Activated CD8-positive, alpha-beta memory T cell treated with anti-CD3 and anti-CD28 coated beads, Interleukin-2, amount 50 U/mL, for 48 hours (primary cell): ENCODE measurements around the gene STRBP.
"Not testable (repeated sequence)": the region's sequence is repeated elsewhere in the genome, so short reads cannot be mapped to it uniquely, and the experiment has no call there.

Experiments used
- DNase-seq: peaks from one replicate; pipeline ENCODE4 v3.0.0-alpha.2; 2020

The STRBP gene

DNA sequence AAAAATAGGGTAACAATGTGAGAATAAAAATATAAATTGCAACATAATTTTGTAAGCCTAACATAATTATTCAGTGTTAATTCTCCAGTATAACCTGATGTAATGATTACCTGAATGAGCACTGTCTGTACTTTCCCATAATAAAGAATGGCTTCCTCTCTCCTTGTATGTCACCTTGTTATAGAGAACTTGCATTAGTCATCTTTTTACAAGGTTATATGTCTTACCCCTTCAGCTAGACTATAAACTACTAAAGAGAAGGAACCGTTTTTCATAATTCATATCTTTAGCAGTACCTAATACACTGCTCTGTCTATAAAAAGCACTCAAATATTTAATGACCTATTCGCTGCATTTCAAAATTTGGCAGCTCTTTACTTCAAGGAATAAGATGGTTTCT, 19.8 kb downstream of the STRBP start:
- no peak for DNase-seq

- DNase-seq: no peak
Observed at GRCh38 chr9:123246534-123246933, 21.9 kb downstream of the STRBP start.

DNA sequence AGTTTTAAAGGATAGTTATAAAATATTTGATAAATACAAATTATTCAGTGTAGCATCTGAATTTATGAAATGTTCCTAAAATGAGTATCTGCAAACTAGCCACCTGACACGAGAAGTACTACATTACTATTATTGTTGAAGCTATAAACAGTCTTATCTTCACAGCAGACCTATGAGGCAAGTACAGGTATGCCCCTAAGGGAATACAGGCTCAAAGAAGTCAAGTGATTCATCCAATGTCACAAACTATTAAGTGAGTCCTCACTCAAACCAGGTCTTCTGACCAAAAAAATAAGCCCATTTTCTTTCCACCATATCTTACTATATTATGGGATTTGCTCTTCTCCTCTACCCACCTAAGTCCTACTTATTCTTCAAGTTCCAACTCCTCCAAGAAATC, 28.7 kb downstream of the STRBP start:
- DNase-seq: no peak

DNA sequence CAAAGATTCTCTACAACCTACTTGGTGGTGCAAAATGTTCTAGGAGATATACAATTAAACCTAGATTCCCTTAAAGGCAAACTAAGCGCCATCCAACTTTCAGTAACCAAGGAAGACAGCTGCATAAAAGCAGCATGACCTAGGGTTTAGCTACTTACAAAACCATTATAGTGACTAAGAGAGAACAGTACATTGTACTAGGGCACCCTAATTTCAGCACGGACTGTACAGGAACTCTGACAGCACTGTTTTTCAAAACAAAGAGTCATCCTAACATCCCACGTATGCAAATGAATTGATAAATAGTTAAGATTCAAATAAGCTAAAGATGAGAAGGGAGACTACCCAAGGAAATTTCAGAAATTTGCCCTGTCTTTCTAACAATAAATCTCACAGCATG, 30.0 kb downstream of the STRBP start:
- no peak for DNase-seq

- no peak for DNase-seq
Observed at GRCh38 chr9:123237220-123237619, 31.2 kb downstream of the STRBP start.

GRCh38 chr9:123235448-123235847, 32.9 kb downstream of the STRBP start:
- no peak for DNase-seq

DNA sequence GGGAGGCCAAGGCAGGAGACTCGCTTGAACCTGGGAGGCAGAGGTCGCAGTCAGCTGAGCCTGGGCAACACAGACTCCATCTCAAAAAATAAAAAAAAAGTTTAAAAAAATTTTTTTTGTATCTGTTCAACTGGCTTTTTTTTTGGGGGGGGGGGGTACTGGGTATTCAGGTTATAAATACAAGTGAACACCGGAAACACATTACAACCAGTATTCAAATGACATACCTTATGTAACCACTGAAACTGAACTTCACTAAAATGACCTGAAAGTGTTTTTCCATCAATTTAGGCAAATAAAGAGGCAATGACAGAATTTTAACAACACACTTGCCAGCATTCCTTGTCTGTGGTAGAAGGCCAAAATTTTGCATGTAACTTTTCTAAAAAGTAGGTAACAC, 33.5 kb downstream of the STRBP start:
- DNase-seq: no peak

GRCh38 chr9:123232332-123232731, 36.1 kb downstream of the STRBP start:
- DNase-seq: no peak

DNA sequence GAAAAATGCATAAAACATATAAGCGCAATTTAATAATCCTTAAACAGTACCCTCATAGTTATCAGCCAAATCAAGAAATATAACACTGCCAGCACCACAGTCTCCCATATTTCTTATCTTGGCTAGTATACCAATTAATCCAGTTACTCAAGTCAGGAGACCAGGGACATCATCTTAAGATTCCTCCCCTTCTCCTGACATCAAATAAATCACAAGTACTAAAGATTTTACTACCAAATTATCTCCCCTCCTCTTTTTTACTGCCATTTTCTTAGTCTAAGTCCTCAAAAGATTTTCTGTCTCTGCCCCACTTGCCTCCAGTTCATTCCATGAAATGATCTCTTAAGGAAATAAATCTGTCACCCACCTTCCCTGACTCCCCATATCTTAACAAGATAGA, 37.0 kb downstream of the STRBP start:
- DNase-seq: no peak

DNA sequence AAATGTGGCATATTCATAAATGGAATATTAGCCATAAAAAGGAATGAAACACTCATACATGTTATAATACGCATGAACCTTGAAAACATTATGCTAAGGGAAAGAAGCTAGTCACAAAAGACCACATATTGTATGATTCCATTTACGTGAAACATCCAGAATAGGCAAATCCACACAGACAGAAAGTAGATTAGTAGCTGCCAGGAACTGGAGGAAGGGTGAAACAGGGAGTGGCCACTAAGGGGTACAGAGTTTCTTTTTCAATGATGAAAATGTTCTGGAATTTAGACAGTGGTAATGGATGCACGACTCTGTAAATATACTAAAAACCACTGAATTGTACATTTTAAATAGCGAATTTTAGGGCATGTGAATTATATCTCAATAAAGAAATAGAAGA, 39.4 kb downstream of the STRBP start:
- no peak for DNase-seq

DNA sequence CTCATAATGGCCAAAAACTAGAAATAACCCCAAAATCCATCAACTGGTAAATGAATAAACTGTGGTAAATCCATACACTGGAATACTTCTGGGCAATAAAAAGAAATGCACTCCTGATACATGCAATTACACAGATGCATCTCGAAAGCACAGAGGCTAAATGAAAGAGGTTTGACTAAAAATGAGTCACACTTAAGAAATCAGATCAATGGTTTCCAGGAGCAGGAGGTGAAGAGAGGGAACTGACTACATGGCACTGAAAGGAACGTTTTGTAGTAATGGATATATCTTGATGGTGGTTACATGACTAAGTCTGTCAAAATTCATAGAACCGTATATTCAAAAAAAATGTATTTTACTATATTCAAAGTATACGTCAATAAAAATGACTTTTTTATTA, 42.4 kb downstream of the STRBP start:
- DNase-seq: no peak

DNA sequence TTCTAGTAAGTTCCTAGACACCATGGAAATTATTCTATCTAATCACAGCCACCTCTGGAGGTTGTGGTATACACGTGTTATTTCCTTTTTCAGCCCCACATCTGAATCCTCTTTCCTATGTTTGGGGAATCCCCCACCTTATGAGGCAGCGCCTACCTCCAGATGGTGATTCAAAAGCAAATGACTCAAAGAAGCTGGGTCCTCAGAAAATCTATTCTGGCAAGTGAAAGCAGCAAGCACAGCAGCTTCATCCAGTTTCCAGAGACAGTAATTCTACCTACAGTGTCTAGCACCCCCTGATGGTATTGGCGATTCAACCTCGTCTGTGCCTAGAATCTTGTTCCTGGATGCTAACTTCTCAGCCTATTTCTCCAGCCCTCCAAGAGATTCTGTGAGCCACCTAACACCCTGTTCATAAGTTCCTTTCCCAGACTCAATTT, 43.0 kb downstream of the STRBP start:
- DNase-seq: peak; percentile 56

DNA sequence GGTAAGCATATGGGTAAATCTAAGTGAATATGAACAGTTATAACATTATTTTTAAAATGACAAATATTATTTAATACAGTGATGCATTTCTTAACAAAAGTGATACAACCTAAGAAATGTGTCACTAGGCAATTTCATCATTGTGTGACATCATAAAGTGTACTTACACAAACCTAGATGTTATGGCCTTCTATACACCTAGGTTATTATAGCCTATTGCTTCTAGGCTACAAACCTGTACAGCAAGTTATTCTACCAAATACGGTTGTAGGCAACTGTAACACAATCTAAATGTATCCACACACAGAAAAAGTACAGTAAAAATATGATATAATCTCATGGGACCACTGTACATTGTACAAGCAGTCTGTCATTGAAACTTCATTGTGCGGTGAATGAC, 48.3 kb downstream of the STRBP start:
- no peak for DNase-seq

- no peak for DNase-seq
Observed at GRCh38 chr9:123218831-123219230, 49.6 kb downstream of the STRBP start.

DNA sequence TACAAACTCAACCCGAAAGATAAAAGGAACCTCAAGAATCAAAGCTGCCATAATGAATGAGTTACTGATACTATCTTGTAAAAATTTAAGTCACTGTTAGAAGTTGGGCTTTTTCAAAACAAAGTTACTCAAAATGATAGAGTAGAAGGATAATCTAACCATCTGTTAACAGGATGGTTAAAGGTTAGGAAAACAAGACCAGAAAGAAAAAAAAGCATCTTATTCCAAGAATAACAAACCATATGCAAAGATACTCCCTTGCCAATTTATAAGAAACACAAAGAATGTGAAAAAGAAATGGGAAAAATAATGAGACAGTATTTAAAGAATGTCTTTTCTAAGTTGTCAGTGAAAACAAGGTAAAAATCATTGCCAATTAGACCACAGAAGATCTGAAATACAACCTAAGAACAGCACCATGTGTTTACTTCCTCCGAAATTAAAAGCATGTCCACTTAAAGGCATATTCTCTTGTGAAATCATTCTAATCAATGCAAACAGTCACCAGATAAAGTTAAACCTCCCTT, 51.2 kb downstream of the STRBP start:
- DNase-seq: no peak

DNA sequence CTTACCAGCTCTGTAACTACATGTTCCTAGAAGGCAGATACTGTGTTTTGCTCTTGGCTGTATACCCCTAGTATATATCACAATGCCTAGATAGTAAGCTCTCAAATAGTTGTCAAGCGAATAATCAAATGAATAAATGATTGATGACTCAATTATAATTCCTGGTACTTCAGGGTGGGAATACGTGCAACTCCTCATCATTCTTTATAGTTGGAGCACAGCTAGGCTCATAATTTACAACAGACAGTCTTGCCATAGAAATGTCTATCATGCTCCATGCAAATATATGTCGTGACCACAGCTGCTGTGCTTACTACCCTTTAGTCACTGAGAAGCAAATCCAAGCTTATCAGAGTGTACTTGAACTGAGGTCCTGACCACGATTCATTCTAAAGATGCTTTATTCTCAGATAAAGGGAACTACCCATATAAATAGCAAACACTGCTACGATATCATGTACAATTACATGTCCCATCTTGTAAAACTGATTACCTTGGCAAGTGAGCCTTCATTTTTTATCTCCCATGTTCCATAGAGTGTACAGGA, 52.1 kb downstream of the STRBP start:
- no peak for DNase-seq

DNA sequence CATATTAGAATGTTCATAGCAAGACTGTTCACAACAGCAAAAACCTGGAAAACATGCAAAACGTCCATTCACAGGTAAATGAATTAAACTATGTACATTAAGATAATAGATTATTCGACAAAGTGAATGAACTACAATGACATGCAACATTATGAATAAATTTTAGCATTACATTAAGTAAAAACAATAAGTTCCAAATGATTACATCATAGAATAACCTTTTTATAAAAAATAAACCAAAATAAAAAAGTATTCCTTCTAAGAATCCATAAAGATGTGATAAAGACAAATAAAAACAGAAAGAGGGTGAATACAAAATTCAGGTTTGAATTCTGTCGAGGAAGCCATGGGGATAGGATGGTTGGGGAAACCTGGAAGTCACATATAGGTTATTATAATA, 57.3 kb downstream of the STRBP start:
- no peak for DNase-seq

DNA sequence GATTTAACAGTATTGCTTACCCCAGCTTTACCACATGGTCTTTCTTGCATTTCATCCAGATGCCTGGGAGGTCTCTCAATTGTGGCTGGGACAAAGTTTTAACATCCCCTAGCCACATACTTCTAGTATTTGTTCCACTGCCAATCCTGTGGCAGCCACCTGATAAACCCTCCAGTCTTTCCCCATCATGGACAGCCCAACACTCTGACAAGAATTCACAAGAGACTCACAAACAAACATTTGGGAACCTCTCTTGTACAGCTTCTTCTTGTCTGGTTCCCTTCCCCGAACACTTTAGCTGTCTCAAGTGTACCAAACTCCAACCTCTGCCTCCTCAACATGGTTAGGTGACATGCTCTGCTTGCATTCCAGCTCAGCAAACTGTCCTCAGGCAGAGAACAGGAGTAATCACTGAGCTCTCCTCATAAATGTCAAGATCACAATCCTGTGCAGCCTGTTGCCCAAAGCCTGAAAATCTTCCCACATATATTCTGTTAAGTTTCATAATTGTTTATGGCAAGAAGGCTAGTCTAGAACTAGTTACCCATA, 59.7 kb downstream of the STRBP start:
- no peak for DNase-seq

GRCh38 chr9:123206065-123206464, 62.3 kb downstream of the STRBP start:
- DNase-seq: no peak

GRCh38 chr9:123201083-123201482, 67.3 kb downstream of the STRBP start:
- no peak for DNase-seq

DNA sequence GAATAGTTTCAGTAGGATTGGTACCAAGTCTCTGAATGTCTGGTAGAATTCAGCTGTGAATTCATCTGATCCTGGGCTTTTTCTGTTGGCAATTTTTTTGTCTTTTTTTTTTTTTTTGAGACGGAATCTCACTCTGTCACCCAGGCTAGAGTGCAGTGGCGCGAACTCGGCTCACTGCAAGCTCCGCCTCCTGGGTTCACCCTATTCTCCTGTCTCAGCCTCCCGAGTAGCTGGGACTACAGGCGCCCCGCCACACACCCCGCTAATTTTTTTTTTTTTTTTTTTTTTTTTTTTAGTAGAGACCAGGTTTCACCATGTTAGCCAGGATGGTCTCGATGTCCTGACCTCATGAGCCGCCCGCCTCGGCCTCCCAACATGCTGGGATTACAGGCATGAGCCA, 67.9 kb downstream of the STRBP start:
- DNase-seq: not testable (repeated sequence)

DNA sequence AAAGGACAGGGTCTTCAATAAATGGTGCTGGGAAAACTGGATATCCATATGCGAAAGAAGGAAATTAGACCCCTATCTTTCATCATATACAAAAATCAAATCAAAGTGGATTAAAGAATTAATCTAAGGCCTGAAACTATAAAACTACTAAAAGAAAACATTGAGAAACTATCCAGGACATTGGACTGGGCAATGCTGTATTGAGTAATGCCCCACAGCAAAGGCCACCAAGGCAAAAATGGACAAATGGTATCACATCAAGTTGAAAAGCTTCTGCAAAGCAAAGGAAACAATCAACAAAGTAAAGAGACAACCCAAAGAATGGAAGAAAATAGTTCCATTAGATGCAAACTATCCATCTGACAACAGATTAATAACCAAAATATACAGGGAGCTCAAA, 72.3 kb downstream of the STRBP start:
- DNase-seq: no peak

DNA sequence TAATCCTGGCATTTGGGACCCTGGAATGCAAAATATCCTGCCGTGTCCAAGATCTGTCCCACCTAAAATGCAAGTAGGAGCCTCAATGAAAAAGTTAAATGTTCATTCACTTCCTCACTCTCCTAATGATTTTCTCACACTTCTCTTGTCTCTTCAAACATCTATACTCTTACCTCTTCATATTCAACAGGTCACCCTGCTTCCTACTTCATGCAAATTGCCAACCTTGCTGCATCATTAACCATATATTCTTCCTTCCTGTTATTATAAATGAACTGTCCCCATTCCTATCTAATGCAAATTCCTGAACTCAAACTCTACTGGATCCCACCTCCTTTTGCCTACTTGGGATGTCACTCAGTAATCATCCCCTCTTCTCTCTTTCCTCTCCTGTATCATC, 74.4 kb downstream of the STRBP start:
- no peak for DNase-seq

- DNase-seq: no peak
Observed at GRCh38 chr9:123191680-123192079, 76.7 kb downstream of the STRBP start.

DNA sequence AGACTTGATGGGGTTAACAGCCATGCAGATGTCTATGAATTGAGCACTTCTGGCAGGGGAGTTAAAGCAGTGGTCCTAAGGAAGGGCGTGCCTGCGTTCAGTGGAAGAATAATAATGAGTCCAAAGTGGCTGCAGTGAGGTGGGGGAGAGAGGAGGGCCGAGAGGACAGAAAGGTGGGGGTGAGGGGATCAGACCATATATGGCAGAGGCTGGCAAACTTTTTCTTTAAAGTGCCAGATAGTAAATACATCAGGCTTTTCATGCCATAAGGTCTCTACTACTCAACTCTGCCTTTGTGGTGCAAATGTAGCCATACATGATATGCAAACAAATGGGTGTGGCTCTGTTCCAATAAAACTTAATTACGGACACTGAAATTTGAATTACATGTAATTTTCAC, 77.1 kb downstream of the STRBP start:
- no peak for DNase-seq
